Keratinocyte (primary cell): Measurements from ENCODE around the gene VPS13D.

Source experiments
- CTCF ChIP-seq, 3 experiments: IDR thresholded peaks in 1 of 3; conservative IDR thresholded peaks in 1 of 3; optimal IDR thresholded peaks in 1 of 3; 2 replicates in 2 of 3; 3 replicates in 1 of 3; pipeline versions ENCODE3 to v1.5.1; 2011; ENCODE audit warnings: low read length in 3 of 3, mild to moderate bottlenecking in 3 of 3, moderate library complexity in 2 of 3, control low read depth in 1 of 3, inconsistent platforms in 1 of 3; ENCODE audit not compliant: insufficient read depth in 2 of 3; ENCODE audit errors: extremely low read depth in 1 of 3
- EZH2 ChIP-seq: IDR thresholded peaks from one replicate; pipeline ENCODE4 v1.6.1; 2012; ENCODE audit warnings: inconsistent platforms, mild to moderate bottlenecking, low read length, moderate library complexity

GRCh38 chr1:12412439-12412838 lies 182.6 kb downstream of the VPS13D start:
- TF ChIP-seq CTCF (optimal IDR thresholded peaks at IDR 0.05 in 1 of 3, IDR thresholded peaks at IDR 0.05 in 1 of 3, conservative IDR thresholded peaks at IDR 0.05 in 1 of 3; ENCODE audit: extremely low read depth in 1 of 3, insufficient read depth in 2 of 3, low read length in 3 of 3), result no peak
- no peak for TF ChIP-seq EZH2
